Keratinocyte (primary cell): ENCODE measurements around the gene PNMT. TPM values are rescaled to one million over a fixed set of nuclear protein-coding genes. Genes with fewer than 3 reads are reported as not detected.

Experiments used
- DNase-seq: peaks from one replicate; pipeline ENCODE4 v3.0.0-alpha.2; 2011; ENCODE audit warnings: low read depth, missing footprints, low spot score
- FAIRE-seq: peaks from 2 replicates; lab custom pipeline; 2011; peaks lifted over from hg19 to GRCh38; lab: Jason Lieb, UNC
- H2AFZ ChIP-seq: 2 replicates; pipeline ENCODE4 v1.6.0; 2012; ENCODE audit warnings: low read length, control low read depth, inconsistent platforms; ENCODE audit not compliant: control insufficient read depth
- H3K27ac ChIP-seq: 2 replicates; pipeline ENCODE4 v1.5.1; 2011; ENCODE audit warnings: low read length; ENCODE audit not compliant: control insufficient read depth, insufficient read depth
- H3K27me3 ChIP-seq: 3 replicates; pipeline ENCODE4 v1.6.0; 2011; ENCODE audit warnings: low read length; ENCODE audit not compliant: control insufficient read depth, insufficient read depth; ENCODE audit errors: extremely low read depth
- H3K36me3 ChIP-seq, 2 experiments: 2 replicates in 1 of 2; 3 replicates in 1 of 2; pipeline ENCODE4 v1.5.1; 2011; ENCODE audit warnings: low read length in 2 of 2, mild to moderate bottlenecking in 1 of 2; ENCODE audit not compliant: control insufficient read depth in 2 of 2, insufficient read depth in 2 of 2; ENCODE audit errors: extremely low read depth in 1 of 2
- H3K4me1 ChIP-seq: 3 replicates; pipeline ENCODE4 v1.5.1; 2011; ENCODE audit warnings: low read length; ENCODE audit not compliant: control insufficient read depth, insufficient read depth; ENCODE audit errors: extremely low read depth
- H3K4me2 ChIP-seq: 3 replicates; pipeline ENCODE4 v1.6.0; 2011; ENCODE audit warnings: low read depth, low read length; ENCODE audit not compliant: control insufficient read depth, insufficient read depth; ENCODE audit errors: extremely low read depth
- H3K4me3 ChIP-seq, 3 experiments: fragments of 200-600 bp in 1 of 3; sonication (generic) in 1 of 3; 2 replicates in 2 of 3; 3 replicates in 1 of 3; pipeline ENCODE4 v1.5.1; 2011 to 2016; ENCODE audit warnings: low read length in 3 of 3, mild to moderate bottlenecking in 3 of 3, control low read depth in 2 of 3, inconsistent platforms in 1 of 3, low read depth in 1 of 3, mixed read lengths in 1 of 3, mixed run types in 1 of 3, moderate library complexity in 1 of 3; ENCODE audit not compliant: control insufficient read depth in 2 of 3, insufficient read depth in 2 of 3; ENCODE audit errors: extremely low read depth in 1 of 3
- H3K79me2 ChIP-seq: 2 replicates; pipeline ENCODE4 v1.6.0; 2012; ENCODE audit warnings: low read length; ENCODE audit not compliant: control insufficient read depth, insufficient read depth
- H3K9ac ChIP-seq: 3 replicates; pipeline ENCODE4 v1.6.0; 2011; ENCODE audit warnings: low read length; ENCODE audit not compliant: control insufficient read depth, insufficient read depth; ENCODE audit errors: extremely low read depth
- H3K9me1 ChIP-seq: 3 replicates; pipeline ENCODE4 v1.6.0; 2011; ENCODE audit warnings: low read length; ENCODE audit not compliant: control insufficient read depth, insufficient read depth; ENCODE audit errors: extremely low read depth
- H3K9me3 ChIP-seq: 2 replicates; pipeline ENCODE4 v1.5.1; 2012; ENCODE audit warnings: low read depth, low read length; ENCODE audit not compliant: control insufficient read depth
- H4K20me1 ChIP-seq: 3 replicates; pipeline ENCODE4 v1.6.0; 2011; ENCODE audit warnings: low read length; ENCODE audit not compliant: control insufficient read depth, insufficient read depth; ENCODE audit errors: extremely low read depth
- CTCF ChIP-seq, 3 experiments: IDR thresholded peaks in 1 of 3; conservative IDR thresholded peaks in 1 of 3; optimal IDR thresholded peaks in 1 of 3; 2 replicates in 2 of 3; 3 replicates in 1 of 3; pipeline versions ENCODE3 to v1.5.1; 2011; ENCODE audit warnings: low read length in 3 of 3, mild to moderate bottlenecking in 3 of 3, moderate library complexity in 2 of 3, control low read depth in 1 of 3, inconsistent platforms in 1 of 3; ENCODE audit not compliant: insufficient read depth in 2 of 3; ENCODE audit errors: extremely low read depth in 1 of 3
- EZH2 ChIP-seq: IDR thresholded peaks from one replicate; pipeline ENCODE4 v1.6.1; 2012; ENCODE audit warnings: inconsistent platforms, mild to moderate bottlenecking, low read length, moderate library complexity
- dilution Hi-C: fragments of 300-500 bp; cut with MboI; formaldehyde crosslinking; loops from one replicate; pipeline ENCODE4 v1.7.0; 2020; ENCODE audit warnings: low sequenced_read_pairs; ENCODE audit not compliant: extremely low pct_ligation_motif_present
- polyA plus RNA-seq, 5 experiments: library from polyadenylated mRNA; depleted of rRNA in 3 of 5; stranded (reverse) in 3 of 5; stranded (forward) in 1 of 5; unstranded in 1 of 5; fragments of >200 nt; gene quantifications; 1 replicate in 1 of 5; 2 replicates in 3 of 5; 3 replicates in 1 of 5; pipeline versions ENCODE4 v1.2.1 to v1.2.3, GENCODE V29; 2011 to 2012; ENCODE audit warnings: missing spikeins in 2 of 5, low read depth in 1 of 5, low replicate concordance in 1 of 5

The PNMT gene
- polyA plus RNA-seq, 1 donor (not counting 4 experiments of a cell fraction or from before 2014, with no cell fraction given) = not detected

GRCh38 chr17:39670746-39671145 lies 2.5 kb downstream of the PNMT start:
- no peaks in the 10 kb centered on the region for H3K36me3 ChIP-seq
- peaks cover 42% of the 10 kb centered on the region for H3K27me3 ChIP-seq
- no peaks in the 10 kb centered on the region for H4K20me1 ChIP-seq
- no peak overlapping the region for H3K27ac ChIP-seq
- H2AFZ ChIP-seq = no peak overlapping the region
- no peak overlapping the region for H3K4me2 ChIP-seq
- dilution Hi-C loops = no loop called here
- no peak overlapping the region for H3K4me3 ChIP-seq
- H3K79me2 ChIP-seq = no peaks in the 10 kb centered on the region
- no peaks in the 10 kb centered on the region for H3K9me1 ChIP-seq
- no peak overlapping the region for H3K9ac ChIP-seq
- no peak for FAIRE-seq
- no peaks in the 10 kb centered on the region for H3K9me3 ChIP-seq
- DNase-seq = no peak
- TF ChIP-seq CTCF (optimal IDR thresholded peaks at IDR 0.05 in 1 of 3, IDR thresholded peaks at IDR 0.05 in 1 of 3, conservative IDR thresholded peaks at IDR 0.05 in 1 of 3; ENCODE audit: extremely low read depth in 1 of 3, insufficient read depth in 2 of 3, low read length in 3 of 3) (no peak), EZH2 (no peak)
- H3K4me1 ChIP-seq = peaks cover 3% of the 10 kb centered on the region

- H3K9ac ChIP-seq = no peak overlapping the region
- peaks cover 31% of the 10 kb centered on the region for H3K27me3 ChIP-seq
- no peak overlapping the region for H3K27ac ChIP-seq
- FAIRE-seq (no peak), DNase-seq (no peak)
- peaks cover 3% of the 10 kb centered on the region for H3K4me1 ChIP-seq
- TF ChIP-seq EZH2 = no peak
- peak; percentile 56 to 71 (median 65) for TF ChIP-seq CTCF (optimal IDR thresholded peaks at IDR 0.05 in 1 of 3, IDR thresholded peaks at IDR 0.05 in 1 of 3, conservative IDR thresholded peaks at IDR 0.05 in 1 of 3; ENCODE audit: extremely low read depth in 1 of 3, insufficient read depth in 2 of 3, low read length in 3 of 3)
- no peaks in the 10 kb centered on the region for H3K9me3 ChIP-seq
- no peak overlapping the region for H2AFZ ChIP-seq
- H3K4me3 ChIP-seq = no peak overlapping the region
- dilution Hi-C loops = no loop called here
- H3K36me3 ChIP-seq = no peaks in the 10 kb centered on the region
- no peaks in the 10 kb centered on the region for H3K9me1 ChIP-seq
- no peaks in the 10 kb centered on the region for H3K79me2 ChIP-seq
- H3K4me2 ChIP-seq = no peak overlapping the region
- H4K20me1 ChIP-seq = no peaks in the 10 kb centered on the region
Measured at GRCh38 chr17:39671651-39672521, 3.6 kb downstream of the PNMT start.
